ENCODE results near the gene SLC25A29. TPM values are rescaled to one million over a fixed set of nuclear protein-coding genes. Genes with fewer than 3 reads are reported as not detected.

The SLC25A29 gene
- total and polyA plus RNA-seq, 2 of the 13 experiments (the other 11 are each of a cell fraction or from before 2014, with no cell fraction given): 12.2 to 17.2 TPM

DNA sequence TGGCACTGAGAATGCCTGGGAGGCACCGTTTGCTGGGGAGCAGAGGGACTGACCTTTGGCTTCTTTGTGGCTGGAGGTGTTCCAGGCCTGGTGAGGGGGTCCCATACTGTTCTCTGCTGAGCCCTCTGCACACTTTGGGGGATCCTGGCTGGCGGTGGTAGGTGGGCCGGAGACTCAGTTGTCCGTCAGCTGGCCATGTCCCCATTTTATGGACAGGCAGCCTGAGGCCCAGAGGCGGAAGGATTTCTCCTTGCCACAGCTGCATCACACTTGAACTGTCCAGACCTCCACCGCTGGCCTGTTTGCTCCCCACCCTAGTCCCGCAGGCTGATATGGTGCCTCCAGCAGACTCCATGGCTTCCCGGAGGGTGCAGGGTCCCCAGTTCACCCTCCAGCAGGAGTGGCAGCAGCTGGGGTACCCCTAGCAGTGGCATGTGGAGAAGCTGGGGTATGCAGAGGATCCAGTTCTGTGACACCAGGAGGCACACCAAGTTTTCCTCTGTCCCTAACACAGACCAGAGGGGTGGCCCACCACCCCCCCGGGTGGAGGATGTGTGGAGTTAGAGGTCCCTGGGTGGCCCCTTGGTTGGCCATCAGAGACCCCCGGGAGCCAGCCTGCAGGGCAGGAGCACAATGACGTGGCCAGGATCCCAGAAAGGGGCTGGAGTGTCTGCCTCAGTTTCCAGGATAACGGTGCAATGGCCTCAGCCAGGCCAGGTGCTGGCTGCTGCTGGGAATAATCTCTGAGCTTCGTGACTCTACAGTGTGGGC, 14.8 kb downstream of the SLC25A29 start (continued):
- TF ChIP-seq ZNF616 (CRISPR knock-in tag; IDR thresholded peaks at IDR 0.05; ENCODE audit: low read depth): no peak
- TF ChIP-seq, protein P1, sequence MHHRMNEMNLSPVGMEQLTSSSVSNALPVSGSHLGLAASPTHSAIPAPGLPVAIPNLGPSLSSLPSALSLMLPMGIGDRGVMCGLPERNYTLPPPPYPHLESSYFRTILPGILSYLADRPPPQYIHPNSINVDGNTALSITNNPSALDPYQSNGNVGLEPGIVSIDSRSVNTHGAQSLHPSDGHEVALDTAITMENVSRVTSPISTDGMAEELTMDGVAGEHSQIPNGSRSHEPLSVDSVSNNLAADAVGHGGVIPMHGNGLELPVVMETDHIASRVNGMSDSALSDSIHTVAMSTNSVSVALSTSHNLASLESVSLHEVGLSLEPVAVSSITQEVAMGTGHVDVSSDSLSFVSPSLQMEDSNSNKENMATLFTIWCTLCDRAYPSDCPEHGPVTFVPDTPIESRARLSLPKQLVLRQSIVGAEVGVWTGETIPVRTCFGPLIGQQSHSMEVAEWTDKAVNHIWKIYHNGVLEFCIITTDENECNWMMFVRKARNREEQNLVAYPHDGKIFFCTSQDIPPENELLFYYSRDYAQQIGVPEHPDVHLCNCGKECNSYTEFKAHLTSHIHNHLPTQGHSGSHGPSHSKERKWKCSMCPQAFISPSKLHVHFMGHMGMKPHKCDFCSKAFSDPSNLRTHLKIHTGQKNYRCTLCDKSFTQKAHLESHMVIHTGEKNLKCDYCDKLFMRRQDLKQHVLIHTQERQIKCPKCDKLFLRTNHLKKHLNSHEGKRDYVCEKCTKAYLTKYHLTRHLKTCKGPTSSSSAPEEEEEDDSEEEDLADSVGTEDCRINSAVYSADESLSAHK (CRISPR knock-in tag; IDR thresholded peaks at IDR 0.05; ENCODE audit: borderline replicate concordance): no peak
- TF ChIP-seq, protein P2, sequence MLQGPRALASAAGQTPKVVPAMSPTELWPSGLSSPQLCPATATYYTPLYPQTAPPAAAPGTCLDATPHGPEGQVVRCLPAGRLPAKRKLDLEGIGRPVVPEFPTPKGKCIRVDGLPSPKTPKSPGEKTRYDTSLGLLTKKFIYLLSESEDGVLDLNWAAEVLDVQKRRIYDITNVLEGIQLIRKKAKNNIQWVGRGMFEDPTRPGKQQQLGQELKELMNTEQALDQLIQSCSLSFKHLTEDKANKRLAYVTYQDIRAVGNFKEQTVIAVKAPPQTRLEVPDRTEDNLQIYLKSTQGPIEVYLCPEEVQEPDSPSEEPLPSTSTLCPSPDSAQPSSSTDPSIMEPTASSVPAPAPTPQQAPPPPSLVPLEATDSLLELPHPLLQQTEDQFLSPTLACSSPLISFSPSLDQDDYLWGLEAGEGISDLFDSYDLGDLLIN (CRISPR knock-in tag; IDR thresholded peaks at IDR 0.05; ENCODE audit: borderline replicate concordance): no peak
- TF ChIP-seq ZNF446 (CRISPR knock-in tag; IDR thresholded peaks at IDR 0.05): no peak
- TF ChIP-seq, protein P3, sequence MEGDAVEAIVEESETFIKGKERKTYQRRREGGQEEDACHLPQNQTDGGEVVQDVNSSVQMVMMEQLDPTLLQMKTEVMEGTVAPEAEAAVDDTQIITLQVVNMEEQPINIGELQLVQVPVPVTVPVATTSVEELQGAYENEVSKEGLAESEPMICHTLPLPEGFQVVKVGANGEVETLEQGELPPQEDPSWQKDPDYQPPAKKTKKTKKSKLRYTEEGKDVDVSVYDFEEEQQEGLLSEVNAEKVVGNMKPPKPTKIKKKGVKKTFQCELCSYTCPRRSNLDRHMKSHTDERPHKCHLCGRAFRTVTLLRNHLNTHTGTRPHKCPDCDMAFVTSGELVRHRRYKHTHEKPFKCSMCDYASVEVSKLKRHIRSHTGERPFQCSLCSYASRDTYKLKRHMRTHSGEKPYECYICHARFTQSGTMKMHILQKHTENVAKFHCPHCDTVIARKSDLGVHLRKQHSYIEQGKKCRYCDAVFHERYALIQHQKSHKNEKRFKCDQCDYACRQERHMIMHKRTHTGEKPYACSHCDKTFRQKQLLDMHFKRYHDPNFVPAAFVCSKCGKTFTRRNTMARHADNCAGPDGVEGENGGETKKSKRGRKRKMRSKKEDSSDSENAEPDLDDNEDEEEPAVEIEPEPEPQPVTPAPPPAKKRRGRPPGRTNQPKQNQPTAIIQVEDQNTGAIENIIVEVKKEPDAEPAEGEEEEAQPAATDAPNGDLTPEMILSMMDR (CRISPR knock-in tag; IDR thresholded peaks at IDR 0.05): no peak
- TF ChIP-seq, protein P4, sequence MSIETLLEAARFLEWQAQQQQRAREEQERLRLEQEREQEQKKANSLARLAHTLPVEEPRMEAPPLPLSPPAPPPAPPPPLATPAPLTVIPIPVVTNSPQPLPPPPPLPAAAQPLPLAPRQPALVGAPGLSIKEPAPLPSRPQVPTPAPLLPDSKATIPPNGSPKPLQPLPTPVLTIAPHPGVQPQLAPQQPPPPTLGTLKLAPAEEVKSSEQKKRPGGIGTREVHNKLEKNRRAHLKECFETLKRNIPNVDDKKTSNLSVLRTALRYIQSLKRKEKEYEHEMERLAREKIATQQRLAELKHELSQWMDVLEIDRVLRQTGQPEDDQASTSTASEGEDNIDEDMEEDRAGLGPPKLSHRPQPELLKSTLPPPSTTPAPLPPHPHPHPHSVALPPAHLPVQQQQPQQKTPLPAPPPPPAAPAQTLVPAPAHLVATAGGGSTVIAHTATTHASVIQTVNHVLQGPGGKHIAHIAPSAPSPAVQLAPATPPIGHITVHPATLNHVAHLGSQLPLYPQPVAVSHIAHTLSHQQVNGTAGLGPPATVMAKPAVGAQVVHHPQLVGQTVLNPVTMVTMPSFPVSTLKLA (IDR thresholded peaks at IDR 0.05): no peak
- TF ChIP-seq FIP1L1 (IDR thresholded peaks at IDR 0.05; ENCODE audit: borderline replicate concordance, insufficient read depth, low read depth, low read length): no peak
- TF ChIP-seq DMAP1 (CRISPR knock-in tag; IDR thresholded peaks at IDR 0.05): no peak
- TF ChIP-seq, protein P5, sequence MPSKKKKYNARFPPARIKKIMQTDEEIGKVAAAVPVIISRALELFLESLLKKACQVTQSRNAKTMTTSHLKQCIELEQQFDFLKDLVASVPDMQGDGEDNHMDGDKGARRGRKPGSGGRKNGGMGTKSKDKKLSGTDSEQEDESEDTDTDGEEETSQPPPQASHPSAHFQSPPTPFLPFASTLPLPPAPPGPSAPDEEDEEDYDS (CRISPR knock-in tag; IDR thresholded peaks at IDR 0.05): no peak
- TF ChIP-seq, protein P6, sequence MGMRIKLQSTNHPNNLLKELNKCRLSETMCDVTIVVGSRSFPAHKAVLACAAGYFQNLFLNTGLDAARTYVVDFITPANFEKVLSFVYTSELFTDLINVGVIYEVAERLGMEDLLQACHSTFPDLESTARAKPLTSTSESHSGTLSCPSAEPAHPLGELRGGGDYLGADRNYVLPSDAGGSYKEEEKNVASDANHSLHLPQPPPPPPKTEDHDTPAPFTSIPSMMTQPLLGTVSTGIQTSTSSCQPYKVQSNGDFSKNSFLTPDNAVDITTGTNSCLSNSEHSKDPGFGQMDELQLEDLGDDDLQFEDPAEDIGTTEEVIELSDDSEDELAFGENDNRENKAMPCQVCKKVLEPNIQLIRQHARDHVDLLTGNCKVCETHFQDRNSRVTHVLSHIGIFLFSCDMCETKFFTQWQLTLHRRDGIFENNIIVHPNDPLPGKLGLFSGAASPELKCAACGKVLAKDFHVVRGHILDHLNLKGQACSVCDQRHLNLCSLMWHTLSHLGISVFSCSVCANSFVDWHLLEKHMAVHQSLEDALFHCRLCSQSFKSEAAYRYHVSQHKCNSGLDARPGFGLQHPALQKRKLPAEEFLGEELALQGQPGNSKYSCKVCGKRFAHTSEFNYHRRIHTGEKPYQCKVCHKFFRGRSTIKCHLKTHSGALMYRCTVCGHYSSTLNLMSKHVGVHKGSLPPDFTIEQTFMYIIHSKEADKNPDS (CRISPR knock-in tag; IDR thresholded peaks at IDR 0.05): no peak
- TF ChIP-seq, protein P7, sequence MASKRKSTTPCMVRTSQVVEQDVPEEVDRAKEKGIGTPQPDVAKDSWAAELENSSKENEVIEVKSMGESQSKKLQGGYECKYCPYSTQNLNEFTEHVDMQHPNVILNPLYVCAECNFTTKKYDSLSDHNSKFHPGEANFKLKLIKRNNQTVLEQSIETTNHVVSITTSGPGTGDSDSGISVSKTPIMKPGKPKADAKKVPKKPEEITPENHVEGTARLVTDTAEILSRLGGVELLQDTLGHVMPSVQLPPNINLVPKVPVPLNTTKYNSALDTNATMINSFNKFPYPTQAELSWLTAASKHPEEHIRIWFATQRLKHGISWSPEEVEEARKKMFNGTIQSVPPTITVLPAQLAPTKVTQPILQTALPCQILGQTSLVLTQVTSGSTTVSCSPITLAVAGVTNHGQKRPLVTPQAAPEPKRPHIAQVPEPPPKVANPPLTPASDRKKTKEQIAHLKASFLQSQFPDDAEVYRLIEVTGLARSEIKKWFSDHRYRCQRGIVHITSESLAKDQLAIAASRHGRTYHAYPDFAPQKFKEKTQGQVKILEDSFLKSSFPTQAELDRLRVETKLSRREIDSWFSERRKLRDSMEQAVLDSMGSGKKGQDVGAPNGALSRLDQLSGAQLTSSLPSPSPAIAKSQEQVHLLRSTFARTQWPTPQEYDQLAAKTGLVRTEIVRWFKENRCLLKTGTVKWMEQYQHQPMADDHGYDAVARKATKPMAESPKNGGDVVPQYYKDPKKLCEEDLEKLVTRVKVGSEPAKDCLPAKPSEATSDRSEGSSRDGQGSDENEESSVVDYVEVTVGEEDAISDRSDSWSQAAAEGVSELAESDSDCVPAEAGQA (IDR thresholded peaks at IDR 0.05; ENCODE audit: low read depth): no peak
- TF ChIP-seq, protein P7 (CRISPR knock-in tag; IDR thresholded peaks at IDR 0.05; ENCODE audit: borderline replicate concordance): no peak
